ENCODE data around the gene SLC8A3. TPM values are rescaled to one million over a fixed set of nuclear protein-coding genes. Genes with fewer than 3 reads are reported as not detected.

SLC8A3 gene
- total RNA-seq, 1 experiment from 2014 or later, result not detected

DNA sequence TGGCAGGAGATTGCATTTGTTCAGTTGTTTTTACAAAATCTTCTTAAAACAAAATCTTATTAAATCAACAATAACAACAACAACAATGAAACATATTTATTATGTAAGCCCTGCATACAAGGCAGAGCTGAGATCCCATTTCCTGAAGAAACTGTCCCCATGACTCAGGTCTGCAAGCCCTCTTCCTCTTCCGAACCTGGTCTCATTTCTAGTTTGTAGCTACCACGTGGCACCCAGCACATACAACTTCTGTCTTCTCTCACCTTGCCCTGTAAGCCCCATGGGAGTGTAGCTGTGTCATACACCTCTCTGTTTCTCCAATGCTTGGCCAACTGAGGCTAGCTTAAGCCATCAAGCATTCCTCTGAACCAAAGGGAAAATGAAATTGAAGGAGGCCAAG, 106.4 kb downstream of the SLC8A3 start:
- no TSS peak for BruUV-seq (replicated peaks)
- Mint-ChIP-seq H3K9me3 (ENCODE audit: unreplicated experiment) (no peaks in the 10 kb centered on the region), H3K4me3 (ENCODE audit: unreplicated experiment) (no peak overlapping the region), H3K27me3 (ENCODE audit: insufficient read depth, unreplicated experiment) (peaks cover 6% of the 10 kb centered on the region), H3K4me1 (ENCODE audit: low read depth, unreplicated experiment) (peaks cover 8% of the 10 kb centered on the region), H3K36me3 (ENCODE audit: insufficient read depth, unreplicated experiment) (no peaks in the 10 kb centered on the region), H3K27ac (ENCODE audit: unreplicated experiment) (no peak overlapping the region)
- CTCF ChIA-PET, result interaction anchor here (2.0 kb wide), 1 partner anchor 8 kb away, joined by 9 read pairs; no protein-coding TSS in a partner anchor
- no peak overlapping the region for H3K4me3 ChIP-seq (ENCODE audit: low read depth, low read length)
- no peaks in the 10 kb centered on the region for H3K27me3 ChIP-seq (replicated peaks; ENCODE audit: control insufficient read depth, insufficient read depth, low read length)
- H3K4me1 ChIP-seq, result peaks cover 7% of the 10 kb centered on the region
- POLR2A ChIA-PET, result no interaction called here
- intact Hi-C loops (cut with micrococcal nuclease; ENCODE audit: unreplicated experiment), result no loop called here
- TF ChIP-seq, protein P1, sequence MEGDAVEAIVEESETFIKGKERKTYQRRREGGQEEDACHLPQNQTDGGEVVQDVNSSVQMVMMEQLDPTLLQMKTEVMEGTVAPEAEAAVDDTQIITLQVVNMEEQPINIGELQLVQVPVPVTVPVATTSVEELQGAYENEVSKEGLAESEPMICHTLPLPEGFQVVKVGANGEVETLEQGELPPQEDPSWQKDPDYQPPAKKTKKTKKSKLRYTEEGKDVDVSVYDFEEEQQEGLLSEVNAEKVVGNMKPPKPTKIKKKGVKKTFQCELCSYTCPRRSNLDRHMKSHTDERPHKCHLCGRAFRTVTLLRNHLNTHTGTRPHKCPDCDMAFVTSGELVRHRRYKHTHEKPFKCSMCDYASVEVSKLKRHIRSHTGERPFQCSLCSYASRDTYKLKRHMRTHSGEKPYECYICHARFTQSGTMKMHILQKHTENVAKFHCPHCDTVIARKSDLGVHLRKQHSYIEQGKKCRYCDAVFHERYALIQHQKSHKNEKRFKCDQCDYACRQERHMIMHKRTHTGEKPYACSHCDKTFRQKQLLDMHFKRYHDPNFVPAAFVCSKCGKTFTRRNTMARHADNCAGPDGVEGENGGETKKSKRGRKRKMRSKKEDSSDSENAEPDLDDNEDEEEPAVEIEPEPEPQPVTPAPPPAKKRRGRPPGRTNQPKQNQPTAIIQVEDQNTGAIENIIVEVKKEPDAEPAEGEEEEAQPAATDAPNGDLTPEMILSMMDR (IDR thresholded peaks at IDR 0.05; ENCODE audit: insufficient read depth in 1 of 2, low read depth in 1 of 2, low read length in 1 of 2, severe bottlenecking in 1 of 2, unreplicated experiment in 1 of 2), result no peak
- no peaks in the 10 kb centered on the region for H3K9me3 ChIP-seq
- DNase-seq, result no peak
- H3K36me3 ChIP-seq (ENCODE audit: control insufficient read depth, insufficient read depth, low read length), result no peaks in the 10 kb centered on the region

GRCh38 chr14:70080076-70080475, 108.7 kb downstream of the SLC8A3 start:
- DNase-seq, result no peak
- Mint-ChIP-seq H3K36me3 (ENCODE audit: insufficient read depth, unreplicated experiment) (no peaks in the 10 kb centered on the region), H3K4me3 (ENCODE audit: unreplicated experiment) (no peak overlapping the region), H3K4me1 (ENCODE audit: low read depth, unreplicated experiment) (peaks cover 20% of the 10 kb centered on the region), H3K9me3 (ENCODE audit: unreplicated experiment) (no peaks in the 10 kb centered on the region), H3K27me3 (ENCODE audit: insufficient read depth, unreplicated experiment) (peaks cover 6% of the 10 kb centered on the region), H3K27ac (ENCODE audit: unreplicated experiment) (no peak overlapping the region)
- ChIA-PET POLR2A (no interaction called here), CTCF (interaction anchor here (0.7 kb wide), 1 partner anchor 152 kb away, joined by 5 read pairs; no protein-coding TSS in a partner anchor)
- peaks cover 7% of the 10 kb centered on the region for H3K4me1 ChIP-seq
- TF ChIP-seq, protein P1 (IDR thresholded peaks at IDR 0.05; ENCODE audit: insufficient read depth in 1 of 2, low read depth in 1 of 2, low read length in 1 of 2, severe bottlenecking in 1 of 2, unreplicated experiment in 1 of 2), result no peak
- intact Hi-C loops (cut with micrococcal nuclease; ENCODE audit: unreplicated experiment), result no loop called here
- no peak overlapping the region for H3K4me3 ChIP-seq (ENCODE audit: low read depth, low read length)
- no peaks in the 10 kb centered on the region for H3K36me3 ChIP-seq (ENCODE audit: control insufficient read depth, insufficient read depth, low read length)
- H3K9me3 ChIP-seq, result no peaks in the 10 kb centered on the region
- no peaks in the 10 kb centered on the region for H3K27me3 ChIP-seq (replicated peaks; ENCODE audit: control insufficient read depth, insufficient read depth, low read length)
- BruUV-seq (replicated peaks), result no TSS peak

- Mint-ChIP-seq H3K4me1 (ENCODE audit: low read depth, unreplicated experiment) (peaks cover 12% of the 10 kb centered on the region), H3K27ac (ENCODE audit: unreplicated experiment) (no peak overlapping the region), H3K36me3 (ENCODE audit: insufficient read depth, unreplicated experiment) (no peaks in the 10 kb centered on the region), H3K27me3 (ENCODE audit: insufficient read depth, unreplicated experiment) (peaks cover 6% of the 10 kb centered on the region), H3K9me3 (ENCODE audit: unreplicated experiment) (no peaks in the 10 kb centered on the region), H3K4me3 (ENCODE audit: unreplicated experiment) (no peak overlapping the region)
- CTCF ChIA-PET, result no interaction called here
- no peak for DNase-seq
- Histone ChIP-seq H3K4me1 (peaks cover 5% of the 10 kb centered on the region), H3K36me3 (ENCODE audit: control insufficient read depth, insufficient read depth, low read length) (no peaks in the 10 kb centered on the region), H3K9me3 (no peaks in the 10 kb centered on the region), H3K27me3 (replicated peaks; ENCODE audit: control insufficient read depth, insufficient read depth, low read length) (no peaks in the 10 kb centered on the region), H3K4me3 (ENCODE audit: low read depth, low read length) (no peak overlapping the region)
- intact Hi-C loops (cut with micrococcal nuclease; ENCODE audit: unreplicated experiment), result no loop called here
- no TSS peak for BruUV-seq (replicated peaks)
- TF ChIP-seq, protein P1 (IDR thresholded peaks at IDR 0.05; ENCODE audit: insufficient read depth in 1 of 2, low read depth in 1 of 2, low read length in 1 of 2, severe bottlenecking in 1 of 2, unreplicated experiment in 1 of 2), result no peak
- POLR2A ChIA-PET, result no interaction called here
These were observed 110.4 kb downstream of the SLC8A3 start for GRCh38 chr14:70078329-70078728.

All from Caco-2 (cell line).